Stimulated activated CD8-positive, alpha-beta memory T cell treated with anti-CD3 and anti-CD28 coated beads, Interleukin-2, amount 100 ng/mL, for 48 hours (primary cell): Measurements from ENCODE around the gene HOXA5.

ENCODE experiments used
- DNase-seq, 2 donors: peaks; one replicate each; pipeline ENCODE4 v3.0.0-alpha.2; 2020; ENCODE audit warnings: low read depth in 2 of 2

Gene HOXA5

DNA sequence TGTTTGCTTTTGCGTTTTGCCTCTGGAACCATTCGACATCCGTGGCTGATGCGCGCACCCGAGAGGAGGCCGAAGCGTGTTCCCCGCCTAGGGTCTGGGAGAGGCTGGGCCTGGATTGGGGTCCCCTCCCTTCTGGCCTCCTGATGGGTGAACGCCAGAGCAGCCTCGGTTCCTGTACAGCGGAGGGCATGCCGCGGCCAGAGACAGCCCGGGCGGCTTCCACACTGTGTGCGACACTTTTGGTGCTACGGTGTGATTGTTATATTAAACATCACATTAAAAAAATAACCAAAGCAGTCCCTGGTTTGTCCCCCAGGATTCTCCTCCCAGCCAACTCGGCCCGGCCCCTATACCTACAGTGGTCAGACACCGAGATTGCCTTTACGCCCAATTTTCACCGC is 16.7 kb upstream of the HOXA5 start:
- DNase-seq = no peak

GRCh38 chr7:27159266-27160144 is 16.0 kb upstream of the HOXA5 start:
- no peak for DNase-seq

DNA sequence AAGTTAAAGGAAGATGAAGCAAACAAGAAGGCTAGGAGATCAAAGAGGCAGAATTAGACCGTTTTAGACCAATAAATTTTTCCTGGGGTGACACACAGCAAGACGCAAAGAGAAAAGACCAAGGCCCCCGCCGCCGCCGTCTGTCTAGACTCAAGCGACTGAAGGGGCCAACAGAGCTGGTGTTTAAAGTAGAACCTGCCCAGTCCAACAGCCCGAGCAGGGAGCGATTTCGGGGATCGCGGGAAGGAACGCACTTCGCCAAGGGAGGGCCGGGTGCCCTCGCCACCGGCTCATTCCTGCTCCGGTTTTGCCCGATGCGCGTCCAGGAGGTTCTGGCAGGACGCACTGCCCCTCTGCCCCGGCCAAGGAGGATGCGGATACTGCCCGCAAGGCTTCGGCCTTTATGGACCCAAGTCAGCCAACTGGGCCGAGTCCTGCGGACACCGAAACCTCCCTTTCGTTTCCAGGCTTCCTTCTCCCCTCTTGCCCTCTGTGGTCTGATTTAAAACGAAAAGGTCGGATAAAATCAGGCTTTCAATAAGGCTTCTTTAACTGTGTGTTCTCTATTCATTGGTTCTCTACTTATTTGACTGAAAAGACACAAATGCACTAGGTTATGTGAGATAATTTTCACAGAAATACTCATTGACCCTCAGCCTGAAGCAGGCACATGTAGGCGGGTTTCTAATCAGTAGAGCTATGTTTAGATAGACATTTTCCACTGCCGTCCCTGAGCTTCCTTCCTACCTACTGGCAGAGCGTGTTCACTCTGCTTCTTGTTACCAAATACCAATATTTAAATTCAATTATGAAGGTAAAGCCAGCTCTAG is 15.2 kb upstream of the HOXA5 start:
- DNase-seq = no peak

GRCh38 chr7:27157702-27158431 is 14.4 kb upstream of the HOXA5 start:
- no peak for DNase-seq

GRCh38 chr7:27156916-27157701 is 13.6 kb upstream of the HOXA5 start:
- DNase-seq = no peak

DNA sequence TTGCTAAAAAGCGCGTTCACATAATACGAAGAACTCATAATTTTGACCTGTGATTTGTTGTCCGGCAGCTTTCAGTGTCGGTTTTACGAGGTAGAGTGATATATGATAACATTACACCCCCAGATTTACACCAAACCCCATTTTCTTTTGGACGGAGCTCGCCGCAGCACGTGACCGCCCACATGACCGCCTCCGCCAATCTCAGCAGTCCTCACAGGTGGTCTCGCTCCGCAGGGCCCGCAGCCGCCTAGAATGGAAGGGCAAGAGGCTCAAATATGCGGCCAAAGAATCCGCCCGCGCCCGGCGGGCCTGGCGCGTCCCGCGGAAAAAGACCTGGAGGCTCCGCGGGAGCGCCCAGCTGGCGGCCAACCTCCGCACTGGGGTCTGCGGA is 13.0 kb upstream of the HOXA5 start, which contains the start of gene HOXA7:
TSS of gene HOXA7 (minus strand) at position 168 of the 391 bp plus-strand sequence. CDS start at position 38, 130 bp downstream.
- no peak for DNase-seq

GRCh38 chr7:27155816-27156507 is 12.5 kb upstream of the HOXA5 start:
- no peak for DNase-seq

DNA sequence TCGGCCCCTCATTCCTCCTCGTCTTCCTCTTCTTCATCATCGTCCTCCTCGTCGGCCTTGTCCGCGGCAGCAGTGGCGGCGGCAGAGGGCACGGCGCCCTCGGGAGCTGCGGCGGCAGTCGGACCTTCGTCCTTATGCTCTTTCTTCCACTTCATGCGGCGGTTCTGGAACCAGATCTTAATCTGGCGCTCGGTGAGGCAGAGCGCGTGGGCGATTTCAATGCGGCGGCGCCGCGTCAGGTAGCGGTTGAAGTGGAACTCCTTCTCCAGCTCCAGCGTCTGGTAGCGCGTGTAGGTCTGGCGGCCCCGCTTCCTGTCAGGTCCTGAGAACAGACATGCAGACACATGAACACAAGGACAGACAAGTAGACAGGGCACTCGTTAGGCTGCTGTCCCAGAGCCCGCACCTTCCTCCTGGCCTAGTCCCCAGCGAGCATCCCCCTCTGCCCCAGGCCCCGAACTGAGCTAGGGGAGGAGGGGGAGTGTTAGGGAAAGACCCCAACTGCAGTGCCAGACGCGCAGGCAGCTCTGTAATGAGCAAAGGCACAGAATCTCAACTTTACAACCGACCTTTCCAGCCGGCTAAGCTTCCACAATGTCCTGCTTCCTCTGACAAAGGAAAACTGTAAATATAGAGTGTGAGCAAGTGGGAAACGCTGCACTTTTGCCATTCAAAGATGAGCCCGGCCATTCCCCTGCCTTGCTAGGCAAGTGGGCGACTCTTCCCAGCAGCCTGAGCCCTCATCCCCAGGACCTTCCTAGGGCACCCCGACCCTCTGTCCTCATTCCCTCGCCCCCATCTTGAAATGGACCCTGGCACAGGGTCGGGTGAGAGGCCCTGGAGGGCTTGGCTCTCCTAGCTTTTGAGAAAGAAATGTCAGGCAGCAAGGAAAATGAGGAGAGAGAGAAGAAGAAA is 11.7 kb upstream of the HOXA5 start:
- peak in 1 of 2 donors; percentile 40 for DNase-seq

GRCh38 chr7:27154369-27154768 is 10.9 kb upstream of the HOXA5 start:
- DNase-seq = no peak

GRCh38 chr7:27153526-27153925 is 10.0 kb upstream of the HOXA5 start:
- no peak for DNase-seq

DNA sequence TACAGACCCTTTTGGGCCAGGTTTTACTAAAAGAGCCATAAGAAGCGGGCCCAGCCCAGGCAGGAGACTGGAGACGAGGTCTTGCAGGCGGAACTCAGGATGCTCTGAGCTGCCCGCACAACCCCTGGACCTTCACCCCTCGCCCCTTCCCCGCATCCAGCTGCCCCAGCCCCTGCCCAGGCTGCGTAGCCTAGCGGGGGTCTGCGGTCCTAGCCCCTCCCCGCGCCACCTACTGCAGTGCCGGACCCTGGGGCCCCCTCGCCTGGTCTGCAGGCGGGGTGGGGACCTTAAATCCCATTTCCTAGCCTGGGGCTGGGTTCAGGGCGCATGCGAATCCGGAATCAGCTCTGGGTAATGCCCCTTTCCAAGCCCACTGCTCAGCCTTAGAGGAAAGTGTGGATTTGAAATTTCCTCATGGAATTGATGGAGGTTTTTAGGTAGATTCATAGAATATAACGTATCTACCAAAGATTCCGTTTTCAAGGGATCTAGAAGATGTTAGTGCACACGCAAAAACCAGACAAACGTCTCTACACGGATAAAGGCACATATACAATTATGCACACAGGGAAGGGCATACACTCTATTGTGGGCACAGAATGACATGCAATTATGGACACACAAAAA is 9.4 kb upstream of the HOXA5 start:
- DNase-seq = no peak

GRCh38 chr7:27151931-27152815 is 8.7 kb upstream of the HOXA5 start, which contains the start of gene HOXA3:
Gene HOXA3 (minus strand): TSS chr7:27152583. CDS start chr7:27110640, 41,943 bp downstream.
- DNase-seq = no peak

GRCh38 chr7:27151341-27151930 is 8.0 kb upstream of the HOXA5 start:
- no peak for DNase-seq

GRCh38 chr7:27150568-27151340 is 7.3 kb upstream of the HOXA5 start:
- DNase-seq = peak; percentile 47 to 55

DNA sequence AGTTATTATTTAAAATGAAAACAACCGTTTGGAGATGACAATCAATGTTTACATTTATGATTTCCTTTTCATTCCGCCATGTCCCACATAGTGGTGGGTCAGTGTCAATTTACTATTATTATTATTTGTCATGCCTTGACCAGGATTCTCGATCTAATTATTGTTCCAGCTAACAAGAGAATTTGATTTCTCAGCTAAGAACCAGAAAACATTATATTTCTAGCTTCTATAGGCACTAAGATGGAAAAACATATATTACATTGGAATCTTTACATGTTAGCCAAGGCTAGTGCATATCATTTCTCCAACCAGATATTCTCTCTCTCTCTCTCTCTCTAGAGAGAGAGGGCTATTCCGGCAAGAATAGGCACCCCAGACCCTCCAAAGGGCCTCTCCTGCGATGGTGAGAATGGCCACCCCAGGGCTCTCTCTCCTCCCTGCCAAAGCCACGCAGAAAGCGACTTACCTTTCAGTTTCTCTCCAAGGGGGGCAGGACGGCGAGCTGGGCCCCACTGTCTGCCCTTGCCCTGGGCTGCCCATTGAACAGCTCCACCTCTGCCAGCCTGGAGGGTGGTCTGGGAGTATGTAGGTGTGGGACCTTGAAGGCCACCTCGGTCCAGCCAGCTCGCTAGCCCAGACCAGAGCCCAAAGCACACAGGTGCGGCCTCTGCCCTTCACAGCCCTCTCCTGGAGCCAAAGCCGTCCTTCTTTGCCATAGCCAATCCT is 6.5 kb upstream of the HOXA5 start:
- no peak for DNase-seq
